HEK293 (cell line): ENCODE measurements around the gene CAP2.

Experiments used
- CTCF ChIA-PET: fragments of 350-600 bp; formaldehyde crosslinking; extraction: SDS; loops from one replicate; lab custom pipeline; 2021; ENCODE audit warnings: antibody characterized with exemption; lab: Yijun Ruan, JAX
- POLR2A ChIA-PET: fragments of 300-600 bp; formaldehyde crosslinking; extraction: SDS; loops from one replicate; lab custom pipeline; 2020; ENCODE audit warnings: antibody characterized with exemption, inconsistent platforms; lab: Yijun Ruan, JAX
- H3K27ac ChIP-seq: fragments of 200-500 bp; sonication (Bioruptor generic); 2 replicates; pipeline ENCODE4 v1.5.1; 2014; ENCODE audit warnings: low read depth, low read length, control low read depth, inconsistent platforms; ENCODE audit errors: extremely low read depth
- H3K36me3 ChIP-seq, 2 experiments: fragments of 200-500 bp in 1 of 2; sonication (Bioruptor generic) in 1 of 2; 1 replicate in 1 of 2; 2 replicates in 1 of 2; pipeline ENCODE4 v1.5.1; 2014 to 2017; ENCODE audit warnings: inconsistent platforms in 2 of 2, low read length in 2 of 2; ENCODE audit not compliant: control insufficient read depth in 2 of 2, insufficient read depth in 1 of 2
- H3K4me1 ChIP-seq: fragments of 200-500 bp; sonication (Bioruptor generic); 2 replicates; pipeline ENCODE4 v1.5.1; 2014; ENCODE audit warnings: mild to moderate bottlenecking, low read length, inconsistent platforms; ENCODE audit not compliant: control insufficient read depth, insufficient read depth
- H3K4me3 ChIP-seq: 2 replicates; pipeline ENCODE4 v1.5.1; 2011; ENCODE audit warnings: low read depth, mild to moderate bottlenecking, control low read depth, low read length, moderate library complexity
- H3K9me3 ChIP-seq: fragments of 200-500 bp; sonication (Bioruptor generic); 2 replicates; pipeline ENCODE4 v1.5.1; 2014; ENCODE audit warnings: low read depth, low read length, inconsistent platforms; ENCODE audit not compliant: control insufficient read depth, insufficient read depth
- GFI1B ChIP-seq: fragments of 450-650 bp; formaldehyde crosslinking; IDR thresholded peaks from 2 replicates; pipeline ENCODE4 v1.5.1; 2016; ENCODE audit warnings: missing biosample characterization, missing genetic modification characterization
- GLIS1 ChIP-seq: fragments of 450-650 bp; formaldehyde crosslinking; IDR thresholded peaks from 2 replicates; pipeline ENCODE4 v1.5.1; 2016; ENCODE audit warnings: missing biosample characterization, missing genetic modification characterization
- HOXA7 ChIP-seq: sonication (generic); formaldehyde crosslinking; IDR thresholded peaks from 2 replicates; pipeline ENCODE4 v1.8.1; 2022; ENCODE audit warnings: missing genetic modification reagents, borderline replicate concordance
- MZF1 ChIP-seq: fragments of 450-650 bp; formaldehyde crosslinking; IDR thresholded peaks from 2 replicates; pipeline ENCODE4 v1.5.1; 2017; ENCODE audit warnings: missing biosample characterization, missing genetic modification characterization, borderline replicate concordance
- RBAK ChIP-seq: fragments of 450-650 bp; formaldehyde crosslinking; IDR thresholded peaks from 2 replicates; pipeline ENCODE4 v1.5.1; 2016; ENCODE audit warnings: missing biosample characterization, missing genetic modification characterization
- WT1 ChIP-seq: fragments of 450-650 bp; formaldehyde crosslinking; IDR thresholded peaks from 2 replicates; pipeline ENCODE4 v1.5.1; 2016; ENCODE audit warnings: missing biosample characterization, missing genetic modification characterization
- ZBTB49 ChIP-seq: fragments of 450-650 bp; formaldehyde crosslinking; IDR thresholded peaks from 2 replicates; pipeline ENCODE4 v1.5.1; 2016; ENCODE audit warnings: missing biosample characterization, missing genetic modification characterization, low read depth
- ZBTB7A ChIP-seq: fragments of 450-650 bp; formaldehyde crosslinking; IDR thresholded peaks from 2 replicates; pipeline ENCODE4 v1.5.1; 2016; ENCODE audit warnings: low read depth, missing biosample characterization, missing genetic modification characterization
- ZEB2 ChIP-seq: fragments of 450-650 bp; formaldehyde crosslinking; IDR thresholded peaks from 2 replicates; pipeline ENCODE4 v1.5.1; 2016; ENCODE audit warnings: missing biosample characterization, missing genetic modification characterization
- ZIC2 ChIP-seq: fragments of 450-650 bp; formaldehyde crosslinking; IDR thresholded peaks from 2 replicates; pipeline ENCODE4 v1.5.1; 2016; ENCODE audit warnings: missing biosample characterization, missing genetic modification characterization
- ZNF121 ChIP-seq: fragments of 450-650 bp; formaldehyde crosslinking; IDR thresholded peaks from 2 replicates; pipeline ENCODE4 v1.5.1; 2016; ENCODE audit warnings: missing biosample characterization, missing genetic modification characterization
- ZNF133 ChIP-seq: fragments of 450-650 bp; formaldehyde crosslinking; IDR thresholded peaks from 2 replicates; pipeline ENCODE4 v1.5.1; 2016; ENCODE audit warnings: missing biosample characterization, missing genetic modification characterization
- ZNF202 ChIP-seq: fragments of 450-650 bp; formaldehyde crosslinking; IDR thresholded peaks from 2 replicates; pipeline ENCODE4 v1.5.1; 2016; ENCODE audit warnings: missing biosample characterization, missing genetic modification characterization, borderline replicate concordance
- ZNF221 ChIP-seq: fragments of 450-650 bp; formaldehyde crosslinking; IDR thresholded peaks from 2 replicates; pipeline ENCODE4 v1.5.1; 2017; ENCODE audit warnings: missing biosample characterization, missing genetic modification characterization, borderline replicate concordance
- ZNF311 ChIP-seq: fragments of 450-650 bp; formaldehyde crosslinking; IDR thresholded peaks from 2 replicates; pipeline ENCODE4 v1.5.1; 2017; ENCODE audit warnings: missing biosample characterization, missing genetic modification characterization, borderline replicate concordance
- ZNF350 ChIP-seq: fragments of 450-650 bp; formaldehyde crosslinking; IDR thresholded peaks from 2 replicates; pipeline ENCODE4 v1.5.0; 2017; ENCODE audit warnings: missing biosample characterization, mild to moderate bottlenecking, missing genetic modification characterization
- ZNF37A ChIP-seq: fragments of 450-650 bp; IDR thresholded peaks from 2 replicates; pipeline ENCODE4 v1.5.1; 2018; ENCODE audit warnings: missing biosample characterization, missing genetic modification characterization
- ZNF514 ChIP-seq: fragments of 450-650 bp; formaldehyde crosslinking; IDR thresholded peaks from 2 replicates; pipeline ENCODE4 v1.5.1; 2016; ENCODE audit warnings: missing biosample characterization, missing genetic modification characterization
- ZNF555 ChIP-seq: fragments of 450-650 bp; formaldehyde crosslinking; conservative IDR thresholded peaks from 2 replicates; pipeline ENCODE4 v1.5.1; 2017; ENCODE audit warnings: missing biosample characterization, mild to moderate bottlenecking, missing genetic modification characterization, inconsistent platforms
- ZNF585B ChIP-seq: fragments of 450-650 bp; formaldehyde crosslinking; IDR thresholded peaks from 2 replicates; pipeline ENCODE4 v1.5.1; 2016; ENCODE audit warnings: missing biosample characterization, missing genetic modification characterization
- ZNF785 ChIP-seq: fragments of 450-650 bp; formaldehyde crosslinking; IDR thresholded peaks from 2 replicates; pipeline ENCODE4 v1.5.1; 2016; ENCODE audit warnings: missing biosample characterization, missing genetic modification characterization
- ZNF830 ChIP-seq: fragments of 450-650 bp; IDR thresholded peaks from 2 replicates; pipeline ENCODE4 v1.5.0; 2018; ENCODE audit warnings: missing biosample characterization, missing genetic modification characterization, low read depth, mild to moderate bottlenecking, moderate library complexity
- ZNF843 ChIP-seq: fragments of 450-650 bp; formaldehyde crosslinking; IDR thresholded peaks from 2 replicates; pipeline ENCODE4 v1.5.1; 2016; ENCODE audit warnings: missing biosample characterization, missing genetic modification characterization
- ZSCAN23 ChIP-seq: fragments of 450-650 bp; formaldehyde crosslinking; IDR thresholded peaks from 2 replicates; pipeline ENCODE4 v1.5.1; 2016; ENCODE audit warnings: missing biosample characterization, missing genetic modification characterization
- TF ChIP-seq, protein P1 (sequence below): fragments of 450-650 bp; formaldehyde crosslinking; IDR thresholded peaks from 2 replicates; pipeline ENCODE4 v1.5.1; 2016; ENCODE audit warnings: missing biosample characterization, missing genetic modification characterization
- TF ChIP-seq, protein P2 (sequence below): fragments of 450-650 bp; formaldehyde crosslinking; IDR thresholded peaks from 2 replicates; pipeline ENCODE4 v1.5.1; 2017; ENCODE audit warnings: missing biosample characterization, missing genetic modification characterization
- TF ChIP-seq, protein P3 (sequence below): fragments of 450-650 bp; IDR thresholded peaks from 2 replicates; pipeline ENCODE4 v1.5.1; 2018; ENCODE audit warnings: missing biosample characterization, missing genetic modification characterization
- TF ChIP-seq, protein P4 (sequence below): fragments of 450-650 bp; formaldehyde crosslinking; IDR thresholded peaks from 2 replicates; pipeline ENCODE4 v1.5.1; 2016; ENCODE audit warnings: missing biosample characterization, missing genetic modification characterization

The CAP2 gene

GRCh38 chr6:17491416-17492142 is 98.2 kb downstream of the CAP2 start:
- Histone ChIP-seq H3K36me3 (no peaks in the 10 kb centered on the region), H3K4me1 (peaks cover 21% of the 10 kb centered on the region), H3K4me3 (no peak overlapping the region), H3K9me3 (no peaks in the 10 kb centered on the region), H3K27ac (no peak overlapping the region)
- ChIA-PET CTCF (no interaction called here), POLR2A (no interaction called here)
- TF ChIP-seq WT1 (tag by site-specific recombination) (peak; percentile 65), MZF1 (tag by site-specific recombination) (peak; percentile 42; the same call in 1 of the 2 replicates), ZNF221 (tag by site-specific recombination) (no peak), ZNF785 (tag by site-specific recombination) (no peak), RBAK (tag by site-specific recombination) (no peak), ZNF121 (no peak), ZNF202 (no peak), GFI1B (0 out of 2 replicates have a peak, but pooled peaks have one; percentile 9), ZNF585B (no peak), HOXA7 (no peak), ZNF514 (tag by site-specific recombination) (no peak), ZSCAN23 (tag by site-specific recombination) (no peak), ZBTB7A (tag by site-specific recombination) (no peak), GLIS1 (0 out of 2 replicates have a peak, but pooled peaks have one; percentile 20), ZNF133 (no peak), ZNF37A (tag by site-specific recombination) (no peak), ZNF843 (peak; percentile 85), ZNF350 (tag by site-specific recombination) (no peak), ZNF830 (tag by site-specific recombination) (no peak), ZIC2 (tag by site-specific recombination) (no peak), ZBTB49 (tag by site-specific recombination) (no peak), ZEB2 (tag by site-specific recombination) (peak; percentile 51; the same call in 1 of the 2 replicates), ZNF555 (tag by site-specific recombination) (no peak), ZNF311 (no peak)
- TF ChIP-seq, protein P1, sequence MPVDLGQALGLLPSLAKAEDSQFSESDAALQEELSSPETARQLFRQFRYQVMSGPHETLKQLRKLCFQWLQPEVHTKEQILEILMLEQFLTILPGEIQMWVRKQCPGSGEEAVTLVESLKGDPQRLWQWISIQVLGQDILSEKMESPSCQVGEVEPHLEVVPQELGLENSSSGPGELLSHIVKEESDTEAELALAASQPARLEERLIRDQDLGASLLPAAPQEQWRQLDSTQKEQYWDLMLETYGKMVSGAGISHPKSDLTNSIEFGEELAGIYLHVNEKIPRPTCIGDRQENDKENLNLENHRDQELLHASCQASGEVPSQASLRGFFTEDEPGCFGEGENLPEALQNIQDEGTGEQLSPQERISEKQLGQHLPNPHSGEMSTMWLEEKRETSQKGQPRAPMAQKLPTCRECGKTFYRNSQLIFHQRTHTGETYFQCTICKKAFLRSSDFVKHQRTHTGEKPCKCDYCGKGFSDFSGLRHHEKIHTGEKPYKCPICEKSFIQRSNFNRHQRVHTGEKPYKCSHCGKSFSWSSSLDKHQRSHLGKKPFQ = peak; percentile 55; the same call in 1 of the 2 replicates
- TF ChIP-seq, protein P2, sequence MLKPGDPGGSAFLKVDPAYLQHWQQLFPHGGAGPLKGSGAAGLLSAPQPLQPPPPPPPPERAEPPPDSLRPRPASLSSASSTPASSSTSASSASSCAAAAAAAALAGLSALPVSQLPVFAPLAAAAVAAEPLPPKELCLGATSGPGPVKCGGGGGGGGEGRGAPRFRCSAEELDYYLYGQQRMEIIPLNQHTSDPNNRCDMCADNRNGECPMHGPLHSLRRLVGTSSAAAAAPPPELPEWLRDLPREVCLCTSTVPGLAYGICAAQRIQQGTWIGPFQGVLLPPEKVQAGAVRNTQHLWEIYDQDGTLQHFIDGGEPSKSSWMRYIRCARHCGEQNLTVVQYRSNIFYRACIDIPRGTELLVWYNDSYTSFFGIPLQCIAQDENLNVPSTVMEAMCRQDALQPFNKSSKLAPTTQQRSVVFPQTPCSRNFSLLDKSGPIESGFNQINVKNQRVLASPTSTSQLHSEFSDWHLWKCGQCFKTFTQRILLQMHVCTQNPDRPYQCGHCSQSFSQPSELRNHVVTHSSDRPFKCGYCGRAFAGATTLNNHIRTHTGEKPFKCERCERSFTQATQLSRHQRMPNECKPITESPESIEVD (tag by site-specific recombination) = peak; percentile 93
- TF ChIP-seq, protein P3, sequence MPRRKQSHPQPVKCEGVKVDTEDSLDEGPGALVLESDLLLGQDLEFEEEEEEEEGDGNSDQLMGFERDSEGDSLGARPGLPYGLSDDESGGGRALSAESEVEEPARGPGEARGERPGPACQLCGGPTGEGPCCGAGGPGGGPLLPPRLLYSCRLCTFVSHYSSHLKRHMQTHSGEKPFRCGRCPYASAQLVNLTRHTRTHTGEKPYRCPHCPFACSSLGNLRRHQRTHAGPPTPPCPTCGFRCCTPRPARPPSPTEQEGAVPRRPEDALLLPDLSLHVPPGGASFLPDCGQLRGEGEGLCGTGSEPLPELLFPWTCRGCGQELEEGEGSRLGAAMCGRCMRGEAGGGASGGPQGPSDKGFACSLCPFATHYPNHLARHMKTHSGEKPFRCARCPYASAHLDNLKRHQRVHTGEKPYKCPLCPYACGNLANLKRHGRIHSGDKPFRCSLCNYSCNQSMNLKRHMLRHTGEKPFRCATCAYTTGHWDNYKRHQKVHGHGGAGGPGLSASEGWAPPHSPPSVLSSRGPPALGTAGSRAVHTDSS (tag by site-specific recombination) = no peak
- TF ChIP-seq, protein P4, sequence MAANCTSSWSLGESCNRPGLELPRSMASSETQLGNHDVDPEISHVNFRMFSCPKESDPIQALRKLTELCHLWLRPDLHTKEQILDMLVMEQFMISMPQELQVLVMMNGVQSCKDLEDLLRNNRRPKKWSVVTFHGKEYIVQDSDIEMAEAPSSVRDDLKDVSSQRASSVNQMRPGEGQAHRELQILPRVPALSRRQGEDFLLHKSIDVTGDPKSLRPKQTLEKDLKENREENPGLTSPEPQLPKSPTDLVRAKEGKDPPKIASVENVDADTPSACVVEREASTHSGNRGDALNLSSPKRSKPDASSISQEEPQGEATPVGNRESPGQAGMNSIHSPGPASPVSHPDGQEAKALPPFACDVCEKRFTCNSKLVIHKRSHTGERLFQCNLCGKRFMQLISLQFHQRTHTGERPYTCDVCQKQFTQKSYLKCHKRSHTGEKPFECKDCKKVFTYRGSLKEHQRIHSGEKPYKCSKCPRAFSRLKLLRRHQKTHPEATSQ (tag by site-specific recombination) = no peak
